Activated T-cell treated with anti-CD3 and anti-CD28 coated beads, Interleukin-2, amount 50 U/mL, for 72 hours (primary cell): ENCODE data around the gene PYROXD2. TPM values are rescaled to one million over a fixed set of nuclear protein-coding genes. Genes with fewer than 3 reads are reported as not detected.
"Not testable (repeated sequence)": the region's sequence is repeated elsewhere in the genome, so short reads cannot be mapped to it uniquely, and the experiment has no call there.

Experiments used
- ATAC-seq, 2 donors: fragments of 150-1000 bp; cut with Tn5 transposase; replicated peaks in 1 of 2; 2 replicates each; pipeline ENCODE4 v1.10.0; 2021; ENCODE audit warnings: moderate library complexity in 2 of 2, mild to moderate bottlenecking in 1 of 2
- DNase-seq, 2 donors: peaks; one replicate each; pipeline ENCODE4 v3.0.0; 2021 to 2022; ENCODE audit warnings: mixed read lengths in 1 of 2
- H3K27ac Mint-ChIP-seq: one replicate; pipeline ENCODE4 v1.8.0; 2022; ENCODE audit warnings: mild to moderate bottlenecking, moderate library complexity, mixed read lengths
- H3K27me3 Mint-ChIP-seq: one replicate; pipeline ENCODE4 v1.8.0; 2022; ENCODE audit warnings: low read depth, mixed read lengths
- H3K36me3 Mint-ChIP-seq, 2 donors: one replicate each; pipeline ENCODE4 v1.8.0; 2022; ENCODE audit warnings: mixed read lengths in 2 of 2, mild to moderate bottlenecking in 1 of 2; ENCODE audit not compliant: insufficient read depth in 2 of 2
- H3K4me1 Mint-ChIP-seq: one replicate; pipeline ENCODE4 v1.8.0; 2022; ENCODE audit warnings: low read depth, mixed read lengths
- H3K4me3 Mint-ChIP-seq, 2 donors: one replicate each; pipeline ENCODE4 v1.8.0; 2022; ENCODE audit warnings: mild to moderate bottlenecking in 2 of 2, mixed read lengths in 2 of 2, moderate library complexity in 2 of 2
- H3K9me3 Mint-ChIP-seq, 2 donors: one replicate each; pipeline ENCODE4 v1.8.0; 2022; ENCODE audit warnings: mixed read lengths in 2 of 2
- total RNA-seq, 2 donors: library from RNA; stranded (reverse); gene quantifications; one replicate each; pipeline ENCODE4 v1.2.3, GENCODE V29; 2022

The PYROXD2 gene
- total RNA-seq, 2 donors from 2014 or later, result 6.7 to 10.4 TPM

- H3K36me3 Mint-ChIP-seq, result no peaks in the 10 kb centered on the region
These were observed 25.6 kb downstream of the PYROXD2 start for GRCh38 chr10:98389398-98389797.

DNA sequence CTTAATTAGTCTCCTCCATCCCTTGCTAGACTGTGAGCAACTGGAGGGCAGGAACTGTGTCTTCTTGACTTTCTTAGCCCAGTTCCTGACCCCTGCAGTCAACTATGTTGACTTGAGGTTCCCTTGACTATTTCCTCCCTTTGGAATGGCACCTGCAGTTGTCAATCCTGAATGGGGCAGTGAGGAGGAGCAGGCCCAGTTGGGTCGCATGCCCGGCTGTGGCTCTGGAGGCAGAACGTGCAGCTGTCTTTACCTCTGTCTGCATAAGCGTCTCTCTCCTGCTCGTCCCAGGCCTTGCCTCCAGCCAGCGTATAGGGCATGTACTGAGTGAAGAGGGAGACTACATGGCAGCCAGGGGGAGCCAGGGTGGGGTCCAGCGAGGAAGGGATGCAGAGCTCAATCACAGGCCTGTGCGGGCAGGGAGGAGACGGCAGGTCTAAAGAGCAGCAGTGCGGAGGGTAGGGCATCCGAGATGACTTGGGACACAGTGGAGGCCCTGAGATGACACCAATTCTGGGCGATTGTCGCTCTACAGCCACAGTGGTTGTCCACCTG, 26.8 kb downstream of the PYROXD2 start:
- ATAC-seq, result no peak
- DNase-seq, result no peak
- no peaks in the 10 kb centered on the region for H3K36me3 Mint-ChIP-seq
- H3K4me3 Mint-ChIP-seq, result no peak overlapping the region
- peaks cover 9% of the 10 kb centered on the region for H3K4me1 Mint-ChIP-seq
- no peaks in the 10 kb centered on the region for H3K9me3 Mint-ChIP-seq
- no peaks in the 10 kb centered on the region for H3K27me3 Mint-ChIP-seq
- no peak overlapping the region for H3K27ac Mint-ChIP-seq

More at GRCh38 chr10:98389398-98389797, 25.6 kb downstream of the PYROXD2 start:
- no peak overlapping the region for H3K27ac Mint-ChIP-seq
- no peak for ATAC-seq
- DNase-seq, result no peak
- H3K9me3 Mint-ChIP-seq, result no peaks in the 10 kb centered on the region
- H3K4me3 Mint-ChIP-seq, result no peak overlapping the region
- H3K4me1 Mint-ChIP-seq, result peaks cover 9% of the 10 kb centered on the region
- no peaks in the 10 kb centered on the region for H3K27me3 Mint-ChIP-seq

- Mint-ChIP-seq H3K4me3 (no peak overlapping the region), H3K27ac (no peak overlapping the region), H3K9me3 (no peaks in the 10 kb centered on the region), H3K4me1 (no peaks in the 10 kb centered on the region), H3K36me3 (no peaks in the 10 kb centered on the region), H3K27me3 (no peaks in the 10 kb centered on the region)
- ATAC-seq, result no peak
- no peak for DNase-seq
These were observed 30.4 kb downstream of the PYROXD2 start for GRCh38 chr10:98384531-98385133.

- H3K4me3 Mint-ChIP-seq, result no peak overlapping the region
- H3K4me1 Mint-ChIP-seq, result no peaks in the 10 kb centered on the region
- no peak overlapping the region for H3K27ac Mint-ChIP-seq
- DNase-seq (no peak), ATAC-seq (no peak)
- no peaks in the 10 kb centered on the region for H3K9me3 Mint-ChIP-seq
- H3K27me3 Mint-ChIP-seq, result no peaks in the 10 kb centered on the region
- no peaks in the 10 kb centered on the region for H3K36me3 Mint-ChIP-seq
These were observed 31.1 kb downstream of the PYROXD2 start for GRCh38 chr10:98383869-98384268.

DNA sequence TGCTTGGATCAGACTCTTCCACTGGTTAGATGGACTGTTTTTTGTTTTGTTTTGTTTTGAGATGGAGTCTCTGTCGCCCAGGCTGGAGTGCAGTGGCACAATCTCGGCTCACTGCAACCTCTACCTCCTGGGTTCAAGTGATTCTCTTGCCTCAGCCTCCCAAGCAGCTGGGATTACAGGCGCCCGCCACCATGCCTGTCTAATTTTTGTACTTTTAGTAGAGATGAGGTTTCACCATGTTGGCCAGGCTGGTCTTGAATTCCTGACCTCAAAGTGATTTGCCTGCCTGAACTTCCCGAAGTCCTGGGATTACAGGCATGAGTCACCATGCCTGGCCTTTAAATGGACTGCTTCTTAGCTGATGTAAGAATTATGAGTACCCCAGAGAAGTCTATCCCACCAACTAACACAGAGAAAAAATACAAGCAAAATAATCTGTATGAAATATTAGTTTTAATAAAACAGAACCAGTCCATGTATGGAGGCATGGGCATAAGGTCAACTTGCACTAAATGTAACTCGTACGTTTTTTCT, 31.8 kb downstream of the PYROXD2 start:
- not testable (repeated sequence) for H3K27me3 Mint-ChIP-seq, H3K4me3 Mint-ChIP-seq, DNase-seq, H3K36me3 Mint-ChIP-seq, H3K4me1 Mint-ChIP-seq, H3K27ac Mint-ChIP-seq, H3K9me3 Mint-ChIP-seq, ATAC-seq

GRCh38 chr10:98382691-98383101, 32.3 kb downstream of the PYROXD2 start:
- ATAC-seq, result no peak
- no peak for DNase-seq
- no peaks in the 10 kb centered on the region for H3K27me3 Mint-ChIP-seq
- H3K27ac Mint-ChIP-seq, result no peak overlapping the region
- no peak overlapping the region for H3K4me3 Mint-ChIP-seq
- no peaks in the 10 kb centered on the region for H3K4me1 Mint-ChIP-seq
- no peaks in the 10 kb centered on the region for H3K9me3 Mint-ChIP-seq
- H3K36me3 Mint-ChIP-seq, result no peaks in the 10 kb centered on the region

DNA sequence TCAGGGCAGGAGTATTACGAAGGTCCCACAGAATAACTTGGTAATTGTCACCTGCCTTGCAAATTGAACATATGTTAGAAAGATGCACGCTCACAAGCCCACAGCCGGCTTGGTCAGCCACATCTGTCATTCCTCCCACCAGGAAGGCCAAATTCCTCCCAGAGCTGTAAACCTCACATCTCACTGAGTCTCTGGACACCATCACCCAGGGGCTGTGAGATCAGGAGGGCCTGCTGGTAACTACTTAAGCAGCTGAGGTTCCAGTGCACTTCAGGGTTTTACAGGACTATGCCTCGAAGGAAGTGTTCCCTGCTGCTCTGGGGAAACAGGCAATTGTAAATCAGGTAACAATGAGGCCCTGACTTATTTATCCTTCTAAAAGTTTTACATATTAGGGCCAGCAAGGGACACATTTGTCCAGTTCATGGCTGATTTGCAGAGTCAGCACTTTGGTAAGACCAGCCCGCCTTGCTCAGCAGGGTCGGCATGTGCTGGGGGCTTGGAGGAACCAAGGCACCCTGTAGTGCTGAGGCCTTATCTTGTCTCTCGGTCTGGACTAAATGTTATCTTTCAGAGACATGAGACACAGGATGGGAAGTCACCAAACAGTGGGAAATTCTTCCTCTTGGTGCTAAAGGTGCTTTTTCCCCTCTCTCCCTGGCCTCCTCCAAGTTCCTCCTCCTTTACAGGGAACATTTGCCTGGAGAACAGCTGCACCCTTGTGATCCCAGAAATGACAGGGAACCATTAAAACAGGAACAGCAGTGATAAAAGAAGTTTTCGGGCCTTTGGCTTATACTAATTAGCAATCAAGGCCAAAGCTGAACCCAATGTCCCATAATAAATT, 34.3 kb downstream of the PYROXD2 start:
- no peaks in the 10 kb centered on the region for H3K4me1 Mint-ChIP-seq
- no peak overlapping the region for H3K4me3 Mint-ChIP-seq
- ATAC-seq (no peak), DNase-seq (no peak)
- H3K9me3 Mint-ChIP-seq, result no peaks in the 10 kb centered on the region
- no peaks in the 10 kb centered on the region for H3K36me3 Mint-ChIP-seq
- no peak overlapping the region for H3K27ac Mint-ChIP-seq
- H3K27me3 Mint-ChIP-seq, result peaks cover 1% of the 10 kb centered on the region

GRCh38 chr10:98378722-98379121, 36.3 kb downstream of the PYROXD2 start:
- H3K27me3 Mint-ChIP-seq, result peaks cover 17% of the 10 kb centered on the region
- no peak overlapping the region for H3K4me3 Mint-ChIP-seq
- no peak for DNase-seq
- no peaks in the 10 kb centered on the region for H3K9me3 Mint-ChIP-seq
- H3K27ac Mint-ChIP-seq, result no peak overlapping the region
- no peak for ATAC-seq
- no peaks in the 10 kb centered on the region for H3K4me1 Mint-ChIP-seq
- no peaks in the 10 kb centered on the region for H3K36me3 Mint-ChIP-seq

DNA sequence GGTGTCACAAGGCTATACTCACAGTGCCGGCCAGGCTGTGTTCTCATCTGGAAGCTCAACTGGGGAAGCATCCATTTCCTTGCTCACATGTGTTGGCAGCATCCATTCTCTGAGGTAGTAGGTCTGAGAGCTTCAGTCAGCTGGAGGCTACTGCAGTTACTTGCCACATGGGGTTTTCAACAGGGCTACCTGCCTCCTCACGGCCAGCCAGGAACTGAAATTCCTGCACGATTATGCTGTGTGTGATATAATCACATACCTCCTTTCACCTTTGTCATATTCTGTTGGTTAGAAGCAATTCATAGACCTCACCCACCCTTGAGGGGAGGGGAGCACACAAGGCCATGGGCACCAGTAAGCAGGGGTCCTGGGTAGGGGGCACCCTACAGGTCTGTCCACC, 37.4 kb downstream of the PYROXD2 start:
- H3K36me3 Mint-ChIP-seq, result no peaks in the 10 kb centered on the region
- H3K27me3 Mint-ChIP-seq, result peaks cover 18% of the 10 kb centered on the region
- no peaks in the 10 kb centered on the region for H3K9me3 Mint-ChIP-seq
- no peak overlapping the region for H3K4me3 Mint-ChIP-seq
- H3K4me1 Mint-ChIP-seq, result no peaks in the 10 kb centered on the region
- no peak for DNase-seq
- no peak overlapping the region for H3K27ac Mint-ChIP-seq
- ATAC-seq, result no peak

GRCh38 chr10:98377001-98377400, 38.0 kb downstream of the PYROXD2 start:
- H3K27ac Mint-ChIP-seq, result no peak overlapping the region
- ATAC-seq, result no peak

DNA sequence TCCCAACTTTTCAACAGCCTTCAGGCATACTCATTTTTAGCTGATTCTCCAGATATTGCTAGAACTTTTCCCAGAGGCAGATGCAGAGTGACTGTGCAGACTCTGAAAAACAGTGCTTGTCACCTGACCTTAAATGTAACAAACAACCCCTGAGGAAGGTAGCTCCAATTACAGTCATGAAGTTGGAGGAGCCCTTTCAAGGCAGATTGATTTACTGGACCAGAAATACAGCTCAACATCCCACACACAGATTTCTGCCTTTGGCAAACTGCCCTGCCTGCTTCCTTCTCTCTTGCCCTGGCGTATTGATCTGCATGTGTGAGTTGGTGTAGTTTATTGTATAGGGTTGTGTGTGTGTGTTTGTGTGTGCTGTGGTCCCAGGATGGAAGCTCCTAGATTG, 38.5 kb downstream of the PYROXD2 start:
- Mint-ChIP-seq H3K27me3 (peaks cover 20% of the 10 kb centered on the region), H3K9me3 (no peaks in the 10 kb centered on the region), H3K27ac (no peak overlapping the region)

More at GRCh38 chr10:98377001-98377400, 38.0 kb downstream of the PYROXD2 start:
- no peak for DNase-seq
- no peaks in the 10 kb centered on the region for H3K36me3 Mint-ChIP-seq
- no peak overlapping the region for H3K4me3 Mint-ChIP-seq
- H3K4me1 Mint-ChIP-seq, result no peaks in the 10 kb centered on the region
- H3K9me3 Mint-ChIP-seq, result no peaks in the 10 kb centered on the region
- H3K27me3 Mint-ChIP-seq, result peaks cover 18% of the 10 kb centered on the region

GRCh38 chr10:98374217-98374985, 40.6 kb downstream of the PYROXD2 start:
- DNase-seq, result no peak
- H3K9me3 Mint-ChIP-seq, result no peaks in the 10 kb centered on the region
- no peaks in the 10 kb centered on the region for H3K4me1 Mint-ChIP-seq

More for the DNA sequence above, 38.5 kb downstream of the PYROXD2 start:
- ATAC-seq, result no peak
- Mint-ChIP-seq H3K4me1 (no peaks in the 10 kb centered on the region), H3K36me3 (no peaks in the 10 kb centered on the region), H3K4me3 (no peak overlapping the region)
- DNase-seq, result no peak

More at GRCh38 chr10:98374217-98374985, 40.6 kb downstream of the PYROXD2 start:
- H3K36me3 Mint-ChIP-seq, result no peaks in the 10 kb centered on the region
- no peak overlapping the region for H3K4me3 Mint-ChIP-seq
- no peak for ATAC-seq
- H3K27ac Mint-ChIP-seq, result no peak overlapping the region
- H3K27me3 Mint-ChIP-seq, result peaks cover 23% of the 10 kb centered on the region
